Activated effector memory CD4-positive, alpha-beta T cell treated with Interleukin-2 at 50 U/mL for 16 hours (primary cell): ENCODE results near the gene CDK6.
"Not testable (repeated sequence)": the region's sequence is repeated elsewhere in the genome, so short reads cannot be mapped to it uniquely, and the experiment has no call there.

ENCODE experiments used
- DNase-seq: peaks from one replicate; pipeline ENCODE4 v3.0.0-alpha.2; 2020

Gene CDK6

DNA sequence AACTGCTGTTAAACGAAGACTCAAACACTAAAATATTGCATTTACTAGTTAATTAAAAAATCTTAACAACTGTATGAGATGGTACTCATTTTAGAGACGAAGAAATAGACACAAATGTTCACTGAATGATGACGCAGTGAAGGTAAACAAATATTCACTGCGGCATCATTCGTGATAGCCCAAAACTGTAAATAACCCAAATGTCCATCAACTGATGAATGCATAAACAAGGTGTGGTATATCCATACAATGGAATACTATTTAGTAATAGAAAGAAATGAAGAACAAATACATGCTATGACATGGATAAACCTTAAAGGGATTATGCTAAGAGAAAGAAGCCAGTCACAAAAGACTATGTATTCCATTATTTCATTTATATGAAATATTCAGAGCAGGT is 51.4 kb downstream of the CDK6 start:
- no peak for DNase-seq

GRCh38 chr7:92783260-92784201 is 52.8 kb downstream of the CDK6 start:
- DNase-seq: no peak

DNA sequence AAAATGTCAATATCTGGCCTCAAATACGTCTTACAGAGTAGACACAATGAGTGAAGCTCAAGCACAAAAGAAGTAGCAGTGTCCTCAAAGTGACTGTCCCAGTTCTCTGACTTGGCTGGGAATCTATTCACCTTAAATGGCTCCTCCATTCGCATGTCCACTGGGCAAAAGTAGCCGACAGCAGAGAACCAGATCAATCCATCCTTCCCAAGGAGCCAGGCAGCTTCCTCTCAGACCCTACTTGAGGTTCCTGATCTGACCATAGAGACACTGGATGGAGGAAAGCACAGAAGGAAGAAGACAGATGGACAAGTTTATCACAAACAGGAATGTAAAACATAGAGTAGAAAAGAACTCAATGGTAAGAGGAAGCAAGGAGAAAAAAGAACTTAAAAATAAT is 53.5 kb downstream of the CDK6 start:
- no peak for DNase-seq

GRCh38 chr7:92782236-92782635 is 54.1 kb downstream of the CDK6 start:
- no peak for DNase-seq

DNA sequence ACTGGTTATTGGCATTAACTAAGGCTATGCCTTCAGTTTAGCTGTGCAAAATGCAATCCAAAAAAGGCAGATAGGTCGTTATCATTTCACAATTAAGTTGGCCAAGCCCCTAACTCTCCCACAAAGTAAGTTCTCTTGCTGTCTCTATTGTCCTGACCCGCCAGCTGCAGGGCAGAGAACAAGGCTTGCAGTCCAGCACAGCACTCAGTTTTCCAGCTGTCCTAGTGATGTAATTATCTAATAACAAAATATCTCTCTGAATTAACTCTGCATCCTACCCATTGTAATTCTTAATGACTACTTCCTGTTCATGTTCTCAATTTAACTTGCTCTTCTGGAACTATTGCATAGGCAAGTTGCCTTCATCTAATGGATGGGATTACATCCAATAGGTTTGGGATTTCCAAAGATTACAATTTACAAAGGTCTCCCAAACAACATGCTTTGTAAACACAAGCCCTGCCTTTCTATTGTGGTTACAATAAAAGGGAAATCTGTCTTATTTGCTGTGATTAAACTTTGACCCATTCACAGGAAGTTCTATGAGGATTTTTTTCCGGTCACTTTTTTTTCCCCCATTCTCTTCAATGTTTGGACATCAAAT is 55.2 kb downstream of the CDK6 start:
- no peak for DNase-seq

DNA sequence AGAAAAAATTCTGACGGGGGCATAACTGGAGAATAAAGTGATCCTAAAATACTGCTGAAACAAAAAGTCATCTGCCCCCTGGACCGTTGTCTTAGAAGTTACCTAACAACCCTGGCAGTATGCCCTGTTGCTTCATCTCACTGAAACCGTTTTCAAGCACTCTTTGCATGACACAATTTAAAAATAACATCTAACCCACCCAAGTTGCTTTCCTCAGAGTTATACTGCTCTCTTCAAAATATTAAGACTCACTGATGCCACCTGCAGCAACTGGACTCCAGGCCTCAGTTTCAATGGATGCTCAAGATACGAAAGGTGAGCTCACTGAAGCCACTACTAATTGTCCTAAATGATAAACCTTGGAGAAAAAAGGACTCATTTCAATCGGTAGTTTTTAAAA is 57.4 kb downstream of the CDK6 start:
- DNase-seq: no peak

DNA sequence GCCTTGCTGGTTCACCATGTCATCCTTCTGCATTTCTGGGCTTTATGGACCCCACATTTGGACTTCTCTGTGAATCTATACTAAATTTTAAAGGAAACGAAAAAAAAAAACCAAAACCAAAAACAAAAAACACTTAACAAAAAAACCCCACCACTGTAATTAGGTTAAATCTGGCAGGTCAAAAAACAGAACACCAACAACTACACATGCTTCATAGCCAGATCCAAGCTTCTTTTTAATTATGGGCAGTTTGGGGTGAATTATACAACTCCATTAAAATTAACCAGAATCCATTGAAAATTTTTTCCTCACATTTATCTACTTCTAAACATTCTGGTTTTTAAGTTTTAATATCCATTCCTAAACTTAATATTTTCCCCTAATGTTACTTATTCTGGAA is 58.4 kb downstream of the CDK6 start:
- no peak for DNase-seq

DNA sequence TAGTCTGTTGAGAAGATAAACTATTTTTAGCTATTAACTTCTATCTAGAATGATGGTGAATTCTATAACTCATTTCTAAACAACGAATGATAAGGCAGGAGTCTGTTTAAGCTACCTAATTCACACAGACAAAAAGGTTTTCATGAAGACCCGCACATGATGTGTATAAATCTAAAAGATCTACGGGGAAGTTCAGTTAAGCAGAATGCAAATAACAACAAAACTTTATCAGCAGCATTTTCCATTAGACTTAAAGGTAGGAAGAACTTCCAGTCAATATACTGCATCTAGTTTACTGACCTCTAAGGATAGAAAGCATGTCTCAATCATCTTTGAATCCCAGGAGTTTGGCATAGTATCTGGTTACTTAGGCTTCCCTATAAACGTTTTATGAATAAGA is 62.6 kb downstream of the CDK6 start:
- DNase-seq: no peak

DNA sequence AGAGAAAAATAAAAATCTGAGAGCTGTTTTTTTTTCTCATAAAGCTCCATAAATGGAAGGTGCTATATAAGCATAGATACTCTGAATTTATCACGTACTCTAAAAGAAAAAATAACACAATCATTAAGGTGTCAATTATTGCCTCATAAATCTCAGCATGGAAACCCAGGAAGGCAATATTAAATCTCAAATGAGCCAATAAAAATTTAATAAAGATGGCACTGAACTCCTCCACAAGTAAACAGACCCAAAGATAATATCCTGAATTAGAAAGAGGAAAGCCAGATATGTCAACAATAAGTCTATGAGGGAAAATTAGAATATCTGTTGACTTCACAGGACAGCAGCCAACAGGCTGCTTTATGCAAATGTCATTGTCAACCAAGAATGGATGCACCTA is 66.5 kb downstream of the CDK6 start:
- no peak for DNase-seq

- DNase-seq: no peak
Measured at GRCh38 chr7:92769394-92769699, 67.0 kb downstream of the CDK6 start.

GRCh38 chr7:92768501-92769393 is 67.6 kb downstream of the CDK6 start:
- no peak for DNase-seq

DNA sequence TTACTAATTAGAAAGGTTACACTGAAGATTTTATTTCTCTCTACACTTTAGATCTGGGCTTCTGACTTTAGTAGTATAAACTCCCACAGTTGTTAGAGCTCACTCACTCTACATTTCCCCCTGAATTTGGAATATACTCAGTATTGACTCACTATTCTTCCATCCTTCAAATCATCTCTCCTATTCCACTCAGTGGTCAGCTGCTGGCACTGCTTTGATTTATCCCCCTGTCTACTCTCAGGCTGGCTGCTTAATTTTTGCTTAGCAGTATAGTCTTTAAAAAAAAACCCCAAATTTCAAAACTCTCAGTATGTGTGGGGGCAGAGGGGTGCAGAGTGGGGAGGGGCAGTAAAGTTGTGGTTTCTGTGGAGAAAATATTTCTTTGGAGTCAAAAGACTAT is 68.9 kb downstream of the CDK6 start:
- no peak for DNase-seq

DNA sequence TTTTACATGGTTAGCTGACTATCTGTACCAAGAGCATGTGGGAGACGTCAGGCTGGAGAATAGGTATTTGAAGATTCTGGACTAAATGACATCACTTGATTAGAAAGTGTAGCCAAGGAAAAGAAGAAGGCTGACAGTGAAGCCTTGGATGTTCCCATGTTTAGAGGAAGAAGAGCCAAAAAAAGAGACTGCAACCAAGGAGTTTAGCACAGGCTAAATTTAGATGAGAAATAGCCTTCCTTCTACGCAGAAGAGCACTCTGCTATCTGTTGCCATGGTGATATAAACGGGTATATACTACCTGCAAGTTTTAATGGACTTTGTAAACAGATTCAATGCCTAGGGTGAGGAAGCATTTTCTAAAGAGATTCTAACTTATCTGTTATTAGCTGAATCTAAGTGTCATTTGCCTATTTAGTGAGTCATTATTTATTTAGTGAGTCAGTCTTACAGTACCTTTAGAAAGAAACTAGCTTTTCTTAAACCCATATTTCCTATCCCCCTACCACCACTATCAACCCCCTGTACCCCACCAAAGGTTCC is 69.8 kb downstream of the CDK6 start:
- no peak for DNase-seq

- no peak for DNase-seq
Measured at GRCh38 chr7:92765725-92766124, 70.6 kb downstream of the CDK6 start.

DNA sequence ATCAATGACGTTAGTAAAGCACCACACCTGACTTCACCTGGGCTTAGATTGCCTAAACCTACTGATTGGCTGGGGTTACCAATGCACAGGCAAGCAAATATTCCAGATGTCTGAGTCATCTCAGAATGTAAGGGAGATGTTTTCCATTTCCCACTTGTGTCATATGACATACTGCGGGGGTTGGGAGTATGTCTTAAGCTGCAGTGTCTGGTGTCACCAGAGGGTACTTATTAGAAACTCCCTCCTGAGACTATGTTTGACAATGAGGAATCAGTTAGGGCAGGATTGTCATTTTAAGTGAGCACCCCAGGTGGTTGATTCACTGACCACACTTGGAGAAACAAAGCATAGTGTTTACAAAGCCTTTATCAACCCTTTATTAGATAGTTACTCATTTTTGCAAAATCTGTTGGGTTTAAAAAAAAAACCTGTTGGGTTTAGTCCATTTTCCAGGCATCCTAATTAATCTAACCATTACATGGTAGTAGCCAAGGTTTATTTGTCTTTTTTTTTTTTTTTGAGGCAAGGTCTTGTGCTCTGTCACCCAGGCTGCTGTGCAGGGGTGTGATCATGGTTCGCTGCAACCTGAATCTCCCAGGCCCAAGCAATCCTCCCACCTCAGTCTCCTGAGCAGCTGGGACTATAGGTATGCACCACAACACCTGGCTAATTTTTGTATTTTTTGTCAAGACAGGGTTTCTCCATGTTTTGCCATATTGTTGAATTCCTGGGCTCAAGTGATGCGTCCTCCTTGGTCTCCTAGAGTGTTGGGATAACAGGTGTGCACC is 72.5 kb downstream of the CDK6 start:
- no peak for DNase-seq

GRCh38 chr7:92762851-92763250 is 73.5 kb downstream of the CDK6 start:
- no peak for DNase-seq

DNA sequence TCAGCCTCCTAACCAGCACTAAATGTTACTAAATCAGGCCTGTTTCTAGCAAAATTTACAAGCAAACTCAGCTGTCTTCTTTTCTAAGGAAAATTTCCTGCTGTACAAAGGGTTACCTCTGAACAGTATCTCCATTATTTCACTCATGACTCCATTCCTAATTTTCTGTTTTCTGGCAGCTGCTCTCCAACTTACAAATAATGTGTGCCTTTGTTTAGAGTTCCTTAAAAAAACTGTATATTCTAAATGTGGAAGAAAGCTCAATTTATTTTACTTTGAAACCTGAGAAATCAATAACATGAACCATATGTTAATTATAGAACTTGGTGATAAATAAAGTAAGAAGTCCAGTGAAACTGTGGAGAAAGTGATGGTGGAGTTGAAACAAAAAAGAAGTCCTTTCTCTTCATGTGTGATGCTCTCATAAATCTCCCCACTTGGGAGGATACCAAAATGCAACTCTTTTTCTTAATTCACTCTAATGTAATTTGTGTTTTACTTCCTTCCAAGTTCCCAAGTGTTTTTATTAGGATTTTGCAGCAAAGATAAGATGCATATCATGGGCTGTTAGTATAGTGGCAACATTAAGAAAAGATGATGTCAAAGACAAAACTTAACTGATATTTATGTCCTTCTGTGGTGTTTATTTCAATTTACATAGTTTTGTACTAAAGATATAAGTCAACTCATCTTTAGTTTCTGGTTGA is 74.8 kb downstream of the CDK6 start:
- DNase-seq: no peak

DNA sequence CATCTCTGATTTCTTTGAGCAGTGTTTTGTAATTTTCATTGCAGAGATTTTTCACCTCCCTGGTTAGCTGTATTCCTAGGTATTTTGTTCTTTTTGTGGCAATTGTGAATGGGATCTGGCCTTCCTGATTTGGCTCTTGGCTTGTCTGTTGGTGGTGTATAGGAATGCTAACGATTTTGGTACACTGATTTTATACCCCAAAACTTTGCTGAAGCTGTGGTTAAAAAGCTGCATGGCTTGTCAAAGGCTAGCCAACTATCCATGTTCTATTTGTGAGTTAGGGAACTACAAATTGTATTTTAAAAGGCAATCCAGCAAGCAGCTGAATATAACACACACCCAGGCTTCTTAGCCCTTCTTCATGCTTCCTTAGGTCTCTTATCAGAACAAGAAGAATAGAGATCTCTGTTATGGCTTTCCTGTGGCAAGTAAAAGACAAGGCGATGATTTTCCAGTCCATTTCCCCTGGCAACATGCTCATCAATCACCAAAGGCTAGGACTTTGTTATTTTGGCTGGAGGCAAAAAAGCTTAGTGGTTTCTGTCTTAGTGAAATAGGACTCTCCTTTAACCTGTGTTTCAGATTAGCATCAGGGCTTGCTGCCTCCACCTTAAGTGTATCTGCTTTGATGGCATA is 77.5 kb downstream of the CDK6 start:
- DNase-seq: no peak

DNA sequence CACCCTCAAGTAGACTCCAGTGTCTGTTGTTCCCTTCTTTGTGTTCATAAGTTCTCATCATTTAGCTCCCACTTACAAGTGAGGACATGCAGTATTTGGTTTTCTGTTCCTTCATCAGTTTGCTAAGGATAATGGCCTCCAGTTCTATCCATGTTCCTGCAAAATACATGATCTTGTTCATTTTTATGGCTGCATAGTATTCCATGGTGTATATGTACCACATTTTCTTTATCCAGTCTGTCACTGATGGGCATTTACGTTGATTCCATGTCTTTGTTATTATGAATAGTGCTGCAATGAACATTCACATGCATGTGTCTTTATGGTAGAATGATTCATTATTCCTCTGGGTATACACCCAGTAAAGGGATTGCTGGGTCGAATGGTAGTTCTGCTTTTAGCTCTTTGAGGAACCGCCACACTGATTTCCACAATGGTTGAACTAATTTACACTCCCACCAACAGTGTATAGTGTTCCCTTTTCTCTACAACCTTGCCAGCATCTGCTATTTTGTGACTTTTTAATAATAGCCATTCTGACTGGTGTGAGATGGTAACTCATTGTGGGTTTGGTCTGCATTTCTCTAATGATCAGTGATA is 79.0 kb downstream of the CDK6 start:
- not testable (repeated sequence) for DNase-seq

- DNase-seq: no peak
Measured at GRCh38 chr7:92755680-92756079, 80.7 kb downstream of the CDK6 start.
